ENCODE results near the gene GNAT1.
A peak's percentile ranks its signal among the peaks of the same experiment; 100 is the strongest.

GRCh38 chr3:50227390-50228183 is 36.2 kb downstream of the GNAT1 start:
- TF ChIP-seq CTCF (conservative IDR thresholded peaks at IDR 0.05; ENCODE audit: low read depth, low read length) (peak; percentile 77), EZH2 (IDR thresholded peaks at IDR 0.05; ENCODE audit: low read length, unreplicated experiment) (no peak)
